ENCODE data around the gene MRPS33. TPM values are rescaled to one million over a fixed set of nuclear protein-coding genes. Genes with fewer than 3 reads are reported as not detected.

MRPS33 gene
- total and polyA plus RNA-seq, 2 of the 8 experiments (the other 6 are each of a cell fraction or from before 2014, with no cell fraction given), result 22.9 to 62.6 TPM

- no peak for TF ChIP-seq CHD2 (IDR thresholded peaks at IDR 0.05; ENCODE audit: low read length)
- no peak for TF ChIP-seq EZH2 (IDR thresholded peaks at IDR 0.05; ENCODE audit: low read depth, low read length, severe bottlenecking)
- TF ChIP-seq CBX5 (IDR thresholded peaks at IDR 0.05; ENCODE audit: low read depth, low read length), result no peak
- no peak for TF ChIP-seq BACH1 (IDR thresholded peaks at IDR 0.05; ENCODE audit: low read length)
- no peak for TF ChIP-seq TAF1 (IDR thresholded peaks at IDR 0.05; ENCODE audit: low read depth, low read length)
Measured at GRCh38 chr7:141011443-141011842, 3.3 kb downstream of the MRPS33 start (continued).

Measured in H1 (cell line).